Stimulated activated CD8-positive, alpha-beta memory T cell treated with anti-CD3 and anti-CD28 coated beads, Interleukin-15, amount 100 ng/mL, for 24 hours (primary cell): ENCODE data around the gene NTN3.
"Not testable (repeated sequence)": the region's sequence is repeated elsewhere in the genome, so short reads cannot be mapped to it uniquely, and the experiment has no call there.

Experiments
- DNase-seq: peaks from one replicate; pipeline ENCODE4 v3.0.0-alpha.2; 2020; ENCODE audit warnings: low read depth

Gene NTN3

GRCh38 chr16:2441143-2441804, 29.8 kb upstream of the NTN3 start:
- DNase-seq: not testable (repeated sequence)

DNA sequence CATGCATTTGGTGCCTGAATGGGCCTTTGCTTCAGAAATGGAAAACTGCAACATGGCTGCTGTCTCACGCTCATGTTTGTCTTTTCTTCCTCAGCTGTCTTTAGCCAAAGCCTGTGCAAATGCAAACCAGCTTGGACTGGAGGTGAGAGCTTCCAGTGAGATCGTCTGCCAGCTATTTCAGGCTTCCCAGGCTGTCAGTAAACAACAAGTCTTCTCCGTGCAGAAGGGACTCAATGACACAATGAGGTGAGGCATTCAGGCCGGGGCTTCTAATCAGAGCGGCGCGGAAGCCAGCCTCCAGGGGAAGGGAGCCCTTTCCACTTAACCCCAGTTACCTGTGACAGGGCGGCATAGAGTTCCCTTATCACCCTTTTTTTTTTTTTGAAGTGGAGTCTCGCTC, 27.5 kb upstream of the NTN3 start:
- DNase-seq: no peak

- DNase-seq: no peak
Measured at GRCh38 chr16:2447920-2448583, 23.0 kb upstream of the NTN3 start.

DNA sequence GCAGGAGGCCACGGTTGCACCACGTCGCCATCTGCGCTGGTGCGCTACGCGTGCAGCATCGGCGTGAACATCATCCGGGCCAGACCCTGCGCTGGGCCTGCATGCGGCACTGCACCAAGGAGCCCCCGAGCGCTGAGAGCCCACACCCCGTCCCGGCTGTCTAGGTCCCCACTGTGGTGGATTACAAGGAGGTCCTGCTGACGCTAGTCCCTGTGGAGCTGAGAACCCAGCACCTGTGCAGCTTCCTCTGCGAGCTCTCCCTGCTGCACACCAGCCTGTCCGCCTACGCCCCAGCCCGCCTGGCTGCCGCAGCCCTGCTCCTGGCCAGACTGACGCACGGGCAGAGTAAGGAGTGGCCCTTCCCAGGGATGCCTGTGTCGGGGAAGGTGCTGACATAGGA, 22.0 kb upstream of the NTN3 start:
- DNase-seq: no peak

GRCh38 chr16:2450535-2450934, 20.6 kb upstream of the NTN3 start:
- DNase-seq: no peak

DNA sequence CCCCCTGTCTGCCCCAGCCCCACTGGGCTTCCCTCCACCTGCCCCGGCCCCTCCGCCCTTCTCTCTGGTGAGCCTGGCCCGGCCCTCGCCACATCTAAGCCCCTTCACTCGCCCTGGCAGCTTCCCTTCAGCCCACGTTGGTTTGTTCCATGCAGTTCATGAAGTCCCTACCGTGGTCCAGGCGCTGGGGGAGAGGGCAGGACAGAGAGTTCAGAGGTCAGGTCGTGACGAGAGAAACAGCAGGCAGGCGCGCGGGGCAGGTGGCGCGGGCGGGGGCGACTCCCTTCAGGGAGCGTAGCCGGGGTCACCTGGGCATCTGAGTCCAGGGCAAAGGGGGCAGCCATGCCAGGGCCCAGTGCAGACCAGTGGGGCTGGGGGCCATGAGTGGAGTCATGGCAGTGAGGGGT, 20.1 kb upstream of the NTN3 start:
- DNase-seq: no peak

DNA sequence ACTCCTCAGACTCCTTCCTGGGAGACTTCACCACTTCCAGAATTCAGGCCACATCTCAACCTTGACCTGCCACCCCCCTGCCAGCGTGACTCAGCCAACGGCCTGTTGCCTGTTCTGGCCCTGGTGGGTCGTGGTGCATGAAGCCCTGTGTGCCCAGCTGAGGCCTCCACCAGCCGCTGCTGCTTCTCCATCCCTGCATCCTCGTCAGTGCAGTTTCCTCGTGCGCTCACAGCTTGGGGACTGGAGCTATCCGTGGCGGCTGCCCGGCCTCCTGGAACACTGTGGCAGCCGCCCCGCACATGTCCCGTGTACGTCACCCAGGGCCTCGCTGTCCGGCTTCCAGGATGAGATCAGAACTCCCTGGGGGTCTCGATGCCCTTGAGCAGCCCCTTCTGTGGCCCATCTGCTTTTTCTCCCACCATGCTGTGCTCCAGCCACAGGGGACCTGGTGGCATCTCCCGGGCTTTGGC, 19.2 kb upstream of the NTN3 start:
- no peak for DNase-seq

DNA sequence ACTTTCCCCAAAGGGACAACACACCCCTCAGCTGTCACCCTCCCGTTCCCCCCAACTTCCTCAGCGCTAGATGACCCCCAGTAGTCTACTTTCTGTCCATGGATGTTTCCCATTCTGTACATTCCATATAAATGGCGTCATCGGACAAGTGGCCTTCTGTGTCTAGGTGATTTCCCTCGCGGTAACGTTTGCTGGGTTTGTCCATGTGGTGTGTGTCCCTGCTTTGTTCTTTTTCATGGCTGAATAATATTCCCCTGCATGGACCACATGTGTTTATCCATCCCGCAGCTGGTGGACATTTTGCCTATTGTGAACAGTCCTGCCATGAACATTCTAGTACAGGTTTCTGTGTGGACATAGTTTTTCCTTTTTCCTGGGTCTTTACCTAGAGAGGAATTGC, 18.4 kb upstream of the NTN3 start:
- DNase-seq: no peak

DNA sequence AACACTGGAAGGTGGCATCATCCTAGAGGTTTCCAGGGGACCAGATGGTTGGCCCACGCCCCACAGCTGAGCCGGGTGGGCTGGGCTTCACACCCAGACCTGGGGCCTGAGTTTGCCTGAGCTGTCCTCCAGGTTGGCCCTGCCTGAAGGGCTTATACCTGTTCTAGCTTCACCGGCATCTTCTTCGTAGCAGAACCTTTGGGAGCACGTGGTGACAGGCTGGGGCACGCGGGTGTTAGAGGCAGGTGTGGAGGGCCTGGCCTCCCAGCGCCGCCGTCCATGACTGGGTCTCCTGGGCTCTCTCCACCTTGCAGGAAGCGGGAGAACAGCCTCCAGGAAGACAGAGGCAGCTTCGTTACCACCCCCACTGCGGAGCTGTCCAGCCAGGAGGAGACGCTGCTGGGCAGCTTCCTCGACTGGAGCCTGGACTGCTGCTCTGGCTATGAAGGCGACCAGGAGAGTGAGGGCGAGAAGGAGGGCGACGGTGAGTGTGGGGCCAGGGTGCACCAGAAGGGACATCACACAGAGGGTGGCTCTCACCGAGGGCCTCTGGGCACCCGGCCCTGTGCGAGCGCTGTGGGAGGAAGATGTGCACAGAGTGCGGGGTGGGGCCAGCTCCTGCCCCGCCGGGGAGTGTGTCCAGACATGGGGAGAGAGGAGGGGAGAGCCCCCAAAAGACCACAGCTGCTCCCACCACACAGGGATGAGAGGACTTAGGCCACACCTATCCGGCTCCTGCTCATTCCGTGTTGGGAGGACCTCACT, 15.8 kb upstream of the NTN3 start:
- no peak for DNase-seq

GRCh38 chr16:2456551-2457153, 14.4 kb upstream of the NTN3 start:
- DNase-seq: no peak

GRCh38 chr16:2457267-2457666, 13.8 kb upstream of the NTN3 start:
- no peak for DNase-seq

- DNase-seq: no peak
Measured at GRCh38 chr16:2457946-2458345, 13.2 kb upstream of the NTN3 start.

DNA sequence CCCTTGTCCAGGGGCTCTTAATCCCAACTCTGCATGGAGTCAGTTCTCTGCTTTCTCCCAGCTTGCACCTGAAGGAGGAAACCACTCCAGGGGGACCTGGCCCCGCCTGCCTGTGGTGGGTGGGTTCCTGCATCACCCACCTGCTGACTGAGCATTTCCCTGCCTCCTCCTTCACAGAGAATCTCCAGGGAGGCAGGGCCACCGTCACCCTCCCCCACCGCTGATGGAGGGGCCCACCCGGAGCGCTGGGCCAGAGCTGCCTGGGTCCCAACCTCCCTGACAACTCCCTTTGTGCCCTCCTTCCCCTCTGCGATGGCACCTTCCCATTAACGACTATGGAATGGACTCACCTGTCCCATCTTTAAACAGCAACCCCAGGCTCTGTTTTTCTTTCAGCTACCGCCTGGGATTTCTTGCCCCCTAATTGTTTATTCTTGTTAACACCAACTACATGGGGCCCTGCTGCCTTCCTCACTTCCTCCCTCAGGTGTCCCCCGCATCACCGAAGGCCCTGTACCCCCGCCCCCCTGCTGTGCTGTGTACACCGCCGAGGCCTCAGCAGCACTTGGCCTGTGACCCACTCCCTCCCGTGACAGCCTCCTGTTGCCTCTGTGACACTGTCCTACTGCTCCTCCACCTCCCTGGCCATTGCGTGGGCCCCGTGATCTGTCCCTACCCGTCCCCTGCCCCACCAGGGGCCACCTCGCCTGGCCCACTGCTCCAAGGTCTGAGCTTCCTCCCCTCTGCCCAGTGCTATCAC, 12.0 kb upstream of the NTN3 start:
- DNase-seq: no peak

DNA sequence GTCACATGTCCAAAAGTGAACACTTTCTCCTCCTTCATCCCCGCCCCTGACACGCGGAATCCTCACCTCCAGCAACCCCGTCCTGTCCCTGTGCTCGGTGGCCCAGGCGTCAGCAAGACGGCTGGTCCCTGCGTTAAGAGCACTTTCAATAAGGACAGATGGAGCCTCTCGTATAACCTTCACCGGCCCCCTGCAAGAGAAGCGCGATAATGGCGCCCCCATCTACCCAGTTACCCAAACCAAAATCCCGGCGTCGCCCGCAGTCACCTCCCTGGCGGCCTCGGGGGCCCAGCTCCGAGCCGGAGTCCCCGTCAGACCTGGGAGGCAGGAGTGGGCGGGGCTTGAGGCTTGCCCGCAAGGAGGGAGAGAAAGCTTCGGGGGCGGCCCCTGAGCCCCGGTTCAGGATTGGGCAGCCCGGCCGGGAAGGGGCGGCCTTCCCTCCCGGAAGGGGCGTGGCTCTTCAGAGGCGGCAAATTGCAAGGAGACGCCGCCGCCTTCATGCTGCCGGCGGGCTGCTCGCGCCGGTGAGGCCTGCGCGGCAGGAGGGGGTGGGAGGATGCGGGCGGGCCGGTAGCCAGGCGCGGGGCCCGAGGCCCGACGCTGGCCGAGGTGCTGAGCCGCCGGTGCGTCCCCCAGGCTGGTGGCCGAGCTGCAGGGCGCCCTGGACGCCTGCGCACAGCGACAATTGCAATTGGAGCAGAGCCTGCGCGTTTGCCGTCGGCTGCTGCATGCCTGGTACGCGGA, 11.3 kb upstream of the NTN3 start, which contains the start of gene TEDC2:
Gene TEDC2 (plus strand): TSS at position 463 of the 744 bp plus-strand sequence. CDS start 36 bp downstream, at position 499.
- peak; percentile 90 for DNase-seq

- no peak for DNase-seq
Measured at GRCh38 chr16:2460391-2460713, 10.7 kb upstream of the NTN3 start.

DNA sequence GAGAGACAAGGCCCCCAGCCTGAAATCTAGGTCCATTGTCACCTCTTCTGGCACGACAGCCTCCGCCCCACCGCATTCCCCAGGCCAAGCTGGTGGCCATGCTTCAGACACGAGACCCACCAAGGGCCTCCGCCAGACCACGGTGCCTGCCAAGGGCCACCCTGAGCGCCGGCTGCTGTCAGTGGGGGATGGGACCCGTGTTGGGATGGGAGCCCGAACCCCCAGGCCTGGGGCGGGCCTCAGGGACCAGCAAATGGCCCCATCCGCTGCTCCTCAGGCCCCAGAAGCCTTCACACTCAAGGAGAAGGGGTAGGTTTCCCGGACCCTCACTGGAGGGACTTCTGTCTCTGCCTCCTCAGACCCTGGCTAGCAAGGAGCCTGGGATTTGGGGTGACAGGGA, 10.2 kb upstream of the NTN3 start:
- no peak for DNase-seq

DNA sequence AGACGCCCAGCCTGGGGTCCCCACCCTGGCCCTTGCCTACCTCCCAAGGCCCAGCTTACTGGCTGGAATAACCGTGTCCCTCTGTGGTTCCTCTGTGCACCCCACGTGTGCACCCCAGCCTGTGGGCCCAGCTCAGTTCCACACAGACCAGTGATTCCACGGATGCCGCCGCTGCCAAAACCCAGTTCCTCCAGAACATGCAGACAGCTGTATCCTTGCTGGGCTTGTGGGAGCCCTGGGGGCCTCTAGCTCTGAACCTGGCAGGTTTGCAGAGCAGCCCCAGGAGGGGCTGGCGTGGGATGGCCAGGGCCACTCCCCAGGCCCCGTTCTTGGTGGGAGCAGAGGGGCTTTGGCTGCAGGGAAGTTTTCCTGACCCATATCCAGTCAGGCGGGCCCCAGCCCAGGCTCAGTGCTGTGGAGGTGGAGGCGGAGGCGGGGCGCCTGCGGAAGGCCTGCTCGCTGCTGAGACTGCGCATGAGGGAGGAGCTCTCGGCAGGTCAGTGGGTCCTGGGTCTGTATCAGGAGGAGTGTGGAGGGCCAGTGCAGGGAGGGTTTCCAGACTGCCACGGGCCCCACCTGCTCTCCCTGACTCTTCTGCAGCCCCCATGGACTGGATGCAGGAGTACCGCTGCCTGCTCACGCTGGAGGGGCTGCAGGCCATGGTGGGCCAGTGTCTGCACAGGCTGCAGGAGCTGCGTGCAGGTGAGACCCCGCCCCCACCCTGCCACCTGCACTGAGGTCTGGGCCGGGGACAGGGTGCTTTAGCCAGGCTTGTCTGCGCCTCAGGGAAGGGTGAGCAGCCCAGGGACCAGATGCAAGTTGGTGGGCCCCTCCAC, 8.8 kb upstream of the NTN3 start:
- DNase-seq: no peak

DNA sequence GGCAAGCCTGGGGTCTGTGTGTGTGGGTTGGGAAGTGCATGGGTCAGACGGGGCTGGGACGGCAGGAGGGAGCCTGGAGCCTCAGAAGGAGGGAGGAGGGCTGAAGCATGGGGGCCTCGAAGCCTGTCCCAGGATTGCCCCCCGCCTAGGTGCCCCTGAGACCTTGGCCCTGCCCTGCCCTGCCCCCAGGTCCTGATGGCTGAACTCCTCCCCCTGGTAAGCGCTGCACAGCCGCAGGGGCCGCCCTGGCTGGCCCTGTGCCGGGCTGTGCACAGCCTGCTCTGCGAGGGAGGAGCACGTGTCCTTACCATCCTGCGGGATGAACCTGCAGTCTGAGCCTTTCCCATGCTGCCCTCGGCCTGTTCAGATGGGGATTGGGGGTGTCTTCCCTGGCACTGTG, 6.8 kb upstream of the NTN3 start:
- DNase-seq: no peak

DNA sequence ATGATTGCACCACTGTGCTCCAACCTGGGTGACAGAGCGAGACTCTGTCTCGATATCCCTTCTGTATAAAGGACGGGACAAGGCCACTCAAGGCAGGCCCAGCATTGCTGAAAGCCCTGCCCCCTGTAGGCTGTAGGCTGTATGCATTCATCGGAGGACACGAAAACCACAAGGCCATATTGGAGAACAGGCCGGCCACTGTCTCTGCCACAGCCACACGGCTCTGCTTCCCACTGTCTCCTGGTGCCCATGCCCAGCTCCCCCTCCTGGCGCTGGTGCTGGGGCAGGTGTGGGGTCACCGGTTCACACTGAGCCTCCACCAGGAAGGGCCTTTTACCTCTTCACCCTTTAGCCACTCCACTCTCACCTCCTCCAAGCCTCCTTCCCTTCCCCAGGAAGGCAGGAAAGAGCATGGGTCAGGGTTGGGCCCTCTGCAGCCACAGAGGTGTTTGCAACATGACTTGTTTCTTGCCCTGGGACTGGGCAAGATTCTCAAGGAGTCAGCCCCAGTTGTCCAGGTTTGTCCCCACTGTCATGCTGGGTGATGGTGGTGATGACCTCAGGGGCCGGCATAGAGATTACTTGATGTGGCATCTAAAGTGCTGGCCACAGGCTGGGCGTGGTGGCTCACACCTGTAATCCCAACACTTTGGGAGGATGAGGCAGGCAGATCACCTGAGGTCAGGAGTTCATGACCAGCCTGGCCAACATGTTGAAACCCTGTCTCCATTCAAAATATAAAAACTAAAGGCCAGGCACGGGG, 5.3 kb upstream of the NTN3 start:
- no peak for DNase-seq
